Neural cell (in vitro differentiated cells): Measurements from ENCODE around the gene MALL.
"Not testable (repeated sequence)": the region's sequence is repeated elsewhere in the genome, so short reads cannot be mapped to it uniquely, and the experiment has no call there.

Experiments used
- EP300 ChIP-seq: fragments of 450-650 bp; conservative IDR thresholded peaks from 2 replicates; pipeline ENCODE4 v1.6.1; 2014; ENCODE audit warnings: antibody characterized with exemption, mild to moderate bottlenecking, moderate library complexity; ENCODE audit not compliant: poor library complexity, severe bottlenecking
- MXI1 ChIP-seq: fragments of 450-650 bp; conservative IDR thresholded peaks from 2 replicates; pipeline ENCODE4 v1.6.1; 2014; ENCODE audit warnings: antibody characterized with exemption, mild to moderate bottlenecking; ENCODE audit not compliant: poor library complexity, severe bottlenecking
- REST ChIP-seq: IDR thresholded peaks from 2 replicates; pipeline ENCODE4 v1.6.1; 2012; ENCODE audit warnings: borderline replicate concordance

GRCh38 chr2:110154828-110155227, 39.2 kb upstream of the MALL start:
- not testable (repeated sequence) for TF ChIP-seq MXI1, EP300, REST
